ENCODE results near the gene GSTA1. TPM values are rescaled to one million over a fixed set of nuclear protein-coding genes. Genes with fewer than 3 reads are reported as not detected.
"Not testable (repeated sequence)": the region's sequence is repeated elsewhere in the genome, so short reads cannot be mapped to it uniquely, and the experiment has no call there.

Gene GSTA1
- not detected for total RNA-seq

DNA sequence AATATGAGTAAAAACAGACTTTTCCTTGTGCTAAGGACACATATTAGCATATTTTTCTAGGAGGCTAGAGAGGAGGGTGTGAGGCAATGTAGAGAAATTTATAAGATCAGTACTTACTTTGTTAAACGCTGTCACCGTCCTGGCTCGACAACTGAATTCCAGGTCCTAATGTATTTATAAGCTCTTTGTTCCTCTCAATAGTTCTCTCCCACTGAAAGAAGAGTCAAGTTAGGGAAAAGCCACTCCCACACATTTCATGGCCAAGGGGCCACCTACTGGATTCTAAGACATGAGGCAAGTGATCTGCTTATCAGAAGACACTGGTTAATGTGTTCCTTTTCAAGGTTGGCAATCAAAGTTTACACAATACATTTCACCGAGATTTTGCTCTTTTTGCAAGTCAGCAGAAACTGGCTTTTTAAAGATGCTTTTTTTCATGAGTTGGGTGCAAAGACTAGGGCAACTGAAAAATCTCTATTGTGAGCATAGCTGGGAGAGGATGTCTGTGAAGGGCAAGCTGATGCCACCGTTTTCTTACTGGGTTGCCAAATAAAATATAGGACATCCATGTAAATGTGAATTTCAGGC is at the start of gene GSTA1:
GSTA1 (minus strand) TSS at position 149 of the 588 bp plus-strand sequence. CDS start 4,549 bp downstream, outside the sequence.
- not testable (repeated sequence) for FAIRE-seq; DNase-seq (ENCODE audit: low spot score in 2 of 2)

DNA sequence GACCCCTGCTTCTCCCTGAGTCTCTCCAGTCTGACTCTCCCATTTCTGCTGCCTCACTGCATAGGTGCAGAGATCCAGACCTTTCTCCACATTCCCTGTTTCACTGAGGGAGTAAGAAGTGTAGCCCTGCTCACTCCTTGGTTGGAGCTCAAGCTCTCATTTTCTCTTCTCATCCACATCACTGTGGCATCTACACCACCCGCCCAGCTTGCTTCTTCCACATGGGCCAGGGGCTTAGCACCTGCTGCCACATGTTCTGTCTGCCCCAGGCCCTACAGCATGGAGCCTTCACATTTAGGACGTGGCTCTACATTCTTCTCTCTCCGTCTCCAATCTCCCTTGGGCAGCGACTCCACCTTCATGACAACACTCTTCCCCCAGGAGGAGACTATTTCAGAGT is 45.5 kb upstream of the GSTA1 start:
- FAIRE-seq = no peak

DNA sequence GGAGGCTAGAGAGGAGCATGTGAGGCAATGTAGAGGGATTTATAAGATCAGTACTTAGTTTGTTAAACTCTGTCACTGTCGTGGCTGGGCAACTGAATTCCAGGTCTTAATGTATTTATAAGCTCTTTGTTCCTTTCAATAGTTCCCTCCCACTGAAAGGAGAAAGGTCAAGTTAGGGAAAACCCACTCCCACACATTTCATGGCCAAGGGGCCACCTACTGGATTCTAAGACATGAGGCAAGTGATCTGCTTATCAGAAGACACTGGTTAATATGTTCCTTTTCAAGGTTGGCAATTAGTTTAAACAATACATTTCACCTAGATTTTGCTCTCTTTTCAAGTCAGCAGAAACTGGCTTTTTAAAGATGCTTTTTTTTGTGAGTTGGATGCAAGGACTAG is 42.4 kb upstream of the GSTA1 start:
- DNase-seq (ENCODE audit: low spot score in 2 of 2) = no peak
- no peak for FAIRE-seq

More for the DNA sequence above, 45.5 kb upstream of the GSTA1 start:
- DNase-seq (ENCODE audit: low spot score in 2 of 2) = no peak

DNA sequence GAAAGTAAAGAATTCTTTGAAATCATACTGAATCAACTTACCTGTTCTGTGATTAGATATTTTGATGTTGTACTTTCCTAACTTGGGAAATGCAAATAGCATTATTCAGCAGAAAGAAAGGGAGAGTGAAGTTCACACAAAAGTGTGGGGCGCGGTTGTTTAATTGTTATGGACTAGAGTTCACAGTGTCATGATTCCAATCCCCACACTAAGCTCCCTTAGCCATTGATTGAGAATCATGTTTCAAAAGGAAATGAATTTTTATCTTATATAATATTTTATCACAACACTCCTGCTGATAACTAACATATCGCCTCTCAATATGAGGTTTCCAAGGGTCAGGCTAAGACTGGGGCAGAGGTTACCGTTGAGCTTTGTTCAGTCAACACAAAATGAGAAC is 40.0 kb upstream of the GSTA1 start:
- FAIRE-seq = no peak
- no peak for DNase-seq (ENCODE audit: low spot score in 2 of 2)

DNA sequence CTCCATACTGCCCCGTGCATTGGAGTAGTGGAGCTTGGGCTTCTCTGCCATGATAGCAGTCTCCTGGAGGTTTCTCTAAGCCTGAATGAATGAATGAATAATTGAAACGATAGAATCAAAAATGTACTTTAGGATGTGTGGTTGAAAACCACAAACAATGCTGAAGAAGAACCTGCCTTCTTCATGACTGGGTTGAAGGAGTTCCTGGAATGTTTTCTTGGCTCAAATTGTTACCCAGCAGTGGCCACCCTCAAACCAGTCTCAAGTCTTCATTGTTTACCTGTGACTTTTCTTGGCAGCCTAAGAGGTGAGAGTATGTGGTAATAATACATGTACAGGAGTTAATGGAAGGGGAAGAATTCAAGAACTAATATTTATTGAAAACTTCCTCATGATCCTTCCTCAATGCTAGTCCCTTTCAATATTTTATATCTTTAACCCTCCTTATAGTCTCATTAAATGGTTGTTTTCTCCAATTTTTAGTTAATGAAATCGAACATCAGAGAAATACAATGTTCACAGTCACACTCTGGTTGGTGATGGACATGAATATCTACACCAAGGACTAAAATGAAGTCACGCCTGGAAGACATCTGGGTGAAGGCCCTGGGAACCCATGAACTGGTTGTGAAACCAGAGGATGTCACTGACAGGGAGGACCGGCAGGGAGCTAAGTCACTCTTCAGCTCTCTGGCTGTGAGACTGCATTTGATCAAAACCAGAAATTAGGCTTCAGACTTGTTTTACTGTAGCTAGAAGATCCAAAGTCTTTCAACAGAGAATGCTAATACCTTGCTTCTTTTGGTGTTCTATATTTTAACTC is 37.4 kb upstream of the GSTA1 start, which contains the start of gene GSTA5:
GSTA5 (minus strand) TSS at position 51 of the 823 bp plus-strand sequence.
- DNase-seq (ENCODE audit: low spot score in 2 of 2) (no peak), FAIRE-seq (no peak)

DNA sequence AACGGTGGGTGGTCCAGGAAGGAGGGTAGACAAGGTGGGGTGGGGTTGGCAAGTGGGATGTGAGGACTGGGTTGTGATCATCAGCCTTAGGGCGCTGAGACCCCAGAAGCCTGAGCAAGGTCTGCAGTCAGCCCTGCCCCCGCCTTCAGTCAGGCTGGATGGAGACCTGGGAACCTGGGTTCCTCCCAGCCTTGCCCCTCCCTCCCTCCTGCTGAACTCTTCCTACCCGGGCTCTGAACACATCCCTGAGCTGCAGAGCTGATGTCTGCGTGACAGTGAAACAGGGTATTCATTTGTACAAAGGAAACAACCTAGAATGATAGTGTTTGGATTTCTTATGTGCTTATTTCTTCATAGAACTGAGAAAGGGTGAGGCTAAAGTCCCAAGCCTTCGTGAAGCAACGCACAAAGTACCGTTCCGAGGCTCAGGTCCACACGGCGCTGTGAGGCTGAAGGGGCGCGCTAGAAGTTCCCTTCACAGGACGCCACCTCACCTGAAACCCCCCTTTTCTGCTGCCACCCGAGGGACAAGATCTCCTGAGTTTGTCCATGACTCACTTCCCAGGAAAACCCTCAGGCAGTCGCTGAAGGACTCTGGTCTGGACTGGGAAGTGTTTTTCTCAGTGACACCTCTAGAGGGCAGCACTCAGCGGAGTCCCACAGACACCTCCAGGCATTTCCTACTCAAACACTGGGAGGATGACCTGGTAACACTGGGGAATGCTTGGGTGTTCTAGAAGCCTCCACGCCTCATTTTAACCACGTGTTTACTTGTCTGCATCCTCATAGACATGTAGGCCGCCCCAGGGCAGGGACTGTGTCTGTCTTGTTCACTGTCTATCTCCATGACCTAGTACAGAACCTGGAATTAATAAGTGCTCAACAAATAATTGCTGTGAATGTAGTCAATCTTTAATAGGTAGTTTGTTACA is 35.8 kb upstream of the GSTA1 start:
- DNase-seq (ENCODE audit: low spot score in 2 of 2) (peak in 1 of 2 donors; percentile 21), FAIRE-seq (no peak)

DNA sequence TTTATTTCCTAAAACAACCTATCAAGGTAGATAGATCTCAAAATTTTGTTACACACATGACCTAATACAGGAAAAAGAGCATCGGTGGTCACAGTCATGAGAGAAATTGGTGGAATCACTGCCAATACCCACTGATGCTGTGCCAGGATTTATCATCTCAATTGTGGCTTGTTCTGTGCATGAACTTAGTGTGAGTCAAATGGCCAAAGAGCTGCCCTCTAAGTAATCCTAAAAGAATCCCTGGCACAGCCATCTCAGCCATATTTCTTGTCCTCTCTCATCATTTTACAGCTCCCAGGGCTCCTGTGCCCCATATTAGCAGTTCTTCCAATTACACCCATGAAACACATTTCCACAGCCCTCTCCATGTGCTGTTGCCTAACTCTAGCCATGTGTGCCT is 30.9 kb upstream of the GSTA1 start:
- no peak for DNase-seq (ENCODE audit: low spot score in 2 of 2)
- no peak for FAIRE-seq

DNA sequence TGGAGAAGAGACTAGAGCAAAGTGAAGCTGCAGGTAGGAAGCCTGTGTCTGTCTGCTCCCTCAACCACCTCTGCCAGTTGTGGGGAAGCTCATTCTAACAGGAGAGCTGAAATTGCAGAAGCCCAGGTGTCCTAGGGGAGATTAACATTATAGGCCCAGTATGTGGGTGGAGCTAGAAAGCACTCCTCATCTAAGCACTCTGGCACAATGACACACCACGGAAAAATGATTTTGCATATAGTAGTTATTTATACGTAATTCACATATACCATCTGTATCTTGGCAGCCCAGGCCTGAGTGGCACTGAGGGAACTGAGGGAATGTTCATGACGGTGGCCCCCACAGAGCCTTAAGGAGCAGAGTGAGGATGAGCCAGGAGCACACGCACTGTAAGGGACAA is 27.3 kb upstream of the GSTA1 start:
- FAIRE-seq; DNase-seq (ENCODE audit: low spot score in 2 of 2): not testable (repeated sequence)

DNA sequence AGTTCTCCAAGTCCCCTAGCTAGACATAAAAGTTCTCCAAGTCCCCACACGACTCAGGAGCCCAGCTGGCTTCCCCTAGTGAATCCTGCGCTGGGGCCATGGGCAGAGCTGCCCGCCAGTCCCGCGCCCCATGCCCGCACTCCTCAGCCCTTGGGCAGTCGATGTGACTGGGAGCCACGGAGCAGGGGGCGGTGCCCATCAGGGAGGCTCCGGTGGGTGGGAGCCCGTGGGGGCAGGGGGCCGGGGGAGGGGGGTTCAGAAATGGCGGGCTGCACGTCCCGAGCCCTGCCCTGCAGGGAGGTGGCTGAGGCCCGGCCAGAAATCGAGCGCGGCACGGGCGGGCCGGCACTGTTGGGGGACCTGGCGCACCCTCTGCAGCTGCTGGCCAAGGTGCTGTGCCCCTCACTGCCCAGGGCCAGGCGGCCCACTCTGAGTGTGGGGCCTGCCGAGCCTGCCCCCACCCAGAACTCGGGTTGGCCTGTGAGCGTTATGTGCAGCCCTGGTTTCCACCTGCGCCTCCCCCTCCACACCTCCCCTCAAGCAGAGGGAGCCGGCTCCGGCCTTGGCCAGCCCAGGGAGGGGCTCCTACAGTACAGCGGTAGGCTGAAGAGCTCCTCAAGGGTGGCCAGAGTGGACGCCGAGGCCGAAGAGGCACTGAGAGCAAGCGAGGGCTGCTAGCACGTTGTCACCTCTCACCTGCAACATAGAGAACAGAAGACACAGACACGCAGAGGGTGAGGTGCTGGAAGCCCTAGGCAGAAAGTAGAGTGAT is 25.6 kb upstream of the GSTA1 start:
- FAIRE-seq = no peak
- DNase-seq (ENCODE audit: low spot score in 2 of 2) = no peak

DNA sequence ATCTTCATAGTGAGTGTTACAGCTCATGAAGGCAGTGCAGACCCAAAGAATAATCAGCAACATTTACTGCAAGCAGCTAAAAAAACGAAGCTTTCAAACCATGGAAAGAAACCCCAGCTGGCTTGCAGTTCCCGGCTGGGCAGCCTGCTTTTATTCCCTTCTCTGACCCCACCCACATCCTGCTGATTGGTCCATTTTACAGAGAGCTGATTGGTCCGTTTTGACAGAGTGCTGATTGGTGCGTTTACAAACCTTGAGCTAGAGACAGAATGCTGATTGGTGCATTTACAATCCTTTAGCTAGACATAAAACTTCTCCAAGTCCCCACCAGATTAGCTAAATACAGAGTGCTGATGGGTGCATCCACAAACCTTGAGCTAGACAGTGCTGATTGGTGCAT is 25.0 kb upstream of the GSTA1 start:
- FAIRE-seq; DNase-seq (ENCODE audit: low spot score in 2 of 2): not testable (repeated sequence)

DNA sequence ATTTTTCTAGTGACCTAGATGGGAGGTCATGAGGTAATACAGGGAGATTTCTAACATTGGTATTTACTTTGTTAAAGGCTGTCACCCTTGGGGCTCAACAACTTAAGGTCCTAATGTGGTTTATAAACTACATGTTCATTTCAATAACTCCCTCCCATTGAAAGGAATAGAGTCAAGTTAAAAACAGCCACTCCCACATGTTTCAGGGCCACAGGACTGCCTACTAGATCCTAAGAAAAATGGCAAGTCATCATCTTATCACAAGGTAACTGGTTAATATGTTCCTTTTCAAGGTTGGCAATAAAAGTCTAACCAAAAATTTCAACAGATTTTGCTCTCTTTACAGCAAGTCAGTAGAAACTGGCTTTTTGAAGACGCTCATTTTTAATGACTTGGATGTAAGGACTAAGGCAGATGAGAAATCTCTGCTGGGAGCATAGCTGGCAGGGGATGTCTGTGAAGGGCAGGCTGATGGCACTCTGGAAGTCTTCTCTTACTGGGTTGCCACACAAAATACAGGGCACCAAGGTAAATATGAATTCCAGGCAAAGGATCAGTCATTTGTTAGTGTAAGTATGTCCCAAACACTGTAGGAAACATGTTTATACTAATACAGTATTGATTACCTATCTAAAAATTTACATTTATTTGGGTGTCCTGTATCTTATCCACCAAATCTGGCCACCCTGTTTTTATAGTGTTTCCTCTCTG is 23.6 kb upstream of the GSTA1 start:
- not testable (repeated sequence) for FAIRE-seq; DNase-seq (ENCODE audit: low spot score in 2 of 2)

DNA sequence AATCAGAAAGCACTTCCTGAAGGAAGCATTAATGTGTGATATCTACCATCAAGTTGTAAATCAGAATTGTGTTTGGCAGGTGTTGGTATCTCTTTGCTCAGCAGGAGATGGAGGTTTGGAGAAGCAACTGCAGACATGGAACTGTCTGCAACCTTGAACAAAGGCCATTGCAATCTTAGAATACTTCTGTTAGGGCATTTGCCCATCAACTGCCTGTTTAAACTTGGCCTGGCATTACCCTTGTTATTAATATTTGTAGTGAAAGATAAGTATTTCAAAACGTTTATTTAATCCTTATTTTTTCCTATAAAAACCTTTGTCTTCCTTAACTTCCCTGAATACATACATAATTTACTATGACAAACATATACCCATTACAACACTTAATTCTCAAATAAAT is 22.9 kb upstream of the GSTA1 start:
- FAIRE-seq (no peak), DNase-seq (ENCODE audit: low spot score in 2 of 2) (no peak)

DNA sequence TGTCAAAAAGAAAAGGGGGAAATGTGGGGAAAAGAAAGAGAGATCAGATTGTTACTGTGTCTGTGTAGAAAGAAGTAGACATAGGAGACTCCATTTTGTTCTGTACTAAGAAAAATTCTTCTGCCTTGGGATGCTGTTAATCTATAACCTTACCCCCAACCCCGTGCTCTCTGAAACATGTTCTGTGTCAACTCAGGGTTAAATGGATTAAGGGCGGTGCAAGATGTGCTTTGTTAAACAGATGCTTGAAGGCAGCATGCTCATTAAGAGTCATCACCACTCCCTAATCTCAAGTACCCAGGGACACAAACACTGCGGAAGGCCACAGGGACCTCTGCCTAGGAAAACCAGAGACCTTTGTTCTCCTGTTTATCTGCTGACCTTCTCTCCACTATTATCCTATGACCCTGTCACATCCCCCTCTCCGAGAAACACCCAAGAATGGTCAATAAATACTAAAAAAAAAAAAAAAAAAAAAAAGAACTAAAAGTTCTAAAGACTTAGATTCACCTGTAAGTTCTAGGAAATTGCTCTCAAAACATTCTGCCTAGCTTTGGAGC is 22.4 kb upstream of the GSTA1 start:
- not testable (repeated sequence) for FAIRE-seq; DNase-seq (ENCODE audit: low spot score in 2 of 2)

DNA sequence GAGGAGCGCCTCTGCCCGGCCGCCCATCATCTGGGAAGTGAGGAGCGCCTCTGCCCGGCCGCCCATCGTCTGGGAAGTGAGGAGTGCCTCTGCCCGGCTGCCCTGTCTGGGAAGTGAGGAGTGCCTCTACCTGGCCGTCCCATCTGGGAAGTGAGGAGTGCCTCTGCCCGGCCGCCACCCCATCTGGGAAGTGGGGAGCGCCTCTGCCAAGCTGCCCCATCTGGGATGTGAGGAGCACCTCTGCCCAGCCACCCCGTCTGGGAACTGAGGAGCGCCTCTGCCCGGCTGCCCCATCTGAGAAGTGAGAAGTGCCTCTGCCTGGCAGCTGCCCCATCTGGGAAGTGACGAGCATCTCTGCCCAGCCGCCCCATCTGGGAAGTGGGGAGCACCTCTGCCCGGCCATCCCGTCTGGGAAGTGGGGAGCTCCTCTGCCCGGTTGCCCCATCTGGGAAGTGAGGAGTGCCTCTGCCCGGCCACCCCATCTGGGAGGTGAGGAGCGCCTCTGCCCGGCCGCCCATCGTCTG is 21.7 kb upstream of the GSTA1 start:
- DNase-seq (ENCODE audit: low spot score in 2 of 2); FAIRE-seq: not testable (repeated sequence)

DNA sequence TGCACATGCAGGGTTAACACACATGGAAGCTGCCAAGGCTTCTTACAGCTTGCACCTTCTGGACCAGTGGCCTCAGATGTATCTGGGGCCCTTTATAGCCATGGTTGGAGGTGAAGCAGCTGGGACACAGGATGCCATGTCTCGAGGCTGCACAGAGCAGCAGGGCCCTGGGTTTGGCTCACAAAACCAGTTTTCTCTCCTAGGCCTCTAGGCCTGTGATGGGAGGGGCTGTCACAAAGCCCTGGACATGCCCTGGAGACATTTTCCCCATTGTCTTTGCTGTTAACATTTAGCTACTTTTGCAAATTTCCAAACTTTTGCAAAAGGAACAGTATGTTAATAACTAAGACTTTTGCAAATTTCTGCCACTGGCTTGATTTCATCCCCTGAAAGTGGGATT is 18.2 kb upstream of the GSTA1 start:
- no peak for FAIRE-seq

DNA sequence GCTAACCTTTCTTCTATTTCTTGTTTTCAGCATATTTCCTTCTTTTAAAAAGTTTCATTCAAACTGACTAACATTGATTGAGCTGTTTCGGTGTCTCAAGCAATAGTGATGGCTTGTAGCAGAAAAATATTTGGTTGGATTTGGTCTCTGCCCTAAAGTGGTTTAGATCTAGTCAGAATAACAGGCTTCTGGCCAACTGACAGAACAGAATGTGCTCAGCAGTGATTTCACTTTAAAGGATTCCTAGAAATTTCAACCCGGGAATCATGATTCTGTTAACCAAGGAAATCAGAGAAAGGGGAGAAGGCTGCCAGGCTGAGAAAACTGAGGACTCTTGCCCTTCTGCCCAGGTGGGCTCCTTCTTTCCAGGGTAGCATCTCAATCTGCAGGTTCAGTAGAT is 16.6 kb upstream of the GSTA1 start:
- DNase-seq (ENCODE audit: low spot score in 2 of 2) (no peak), FAIRE-seq (no peak)

More for the DNA sequence above, 18.2 kb upstream of the GSTA1 start:
- no peak for DNase-seq (ENCODE audit: low spot score in 2 of 2)

DNA sequence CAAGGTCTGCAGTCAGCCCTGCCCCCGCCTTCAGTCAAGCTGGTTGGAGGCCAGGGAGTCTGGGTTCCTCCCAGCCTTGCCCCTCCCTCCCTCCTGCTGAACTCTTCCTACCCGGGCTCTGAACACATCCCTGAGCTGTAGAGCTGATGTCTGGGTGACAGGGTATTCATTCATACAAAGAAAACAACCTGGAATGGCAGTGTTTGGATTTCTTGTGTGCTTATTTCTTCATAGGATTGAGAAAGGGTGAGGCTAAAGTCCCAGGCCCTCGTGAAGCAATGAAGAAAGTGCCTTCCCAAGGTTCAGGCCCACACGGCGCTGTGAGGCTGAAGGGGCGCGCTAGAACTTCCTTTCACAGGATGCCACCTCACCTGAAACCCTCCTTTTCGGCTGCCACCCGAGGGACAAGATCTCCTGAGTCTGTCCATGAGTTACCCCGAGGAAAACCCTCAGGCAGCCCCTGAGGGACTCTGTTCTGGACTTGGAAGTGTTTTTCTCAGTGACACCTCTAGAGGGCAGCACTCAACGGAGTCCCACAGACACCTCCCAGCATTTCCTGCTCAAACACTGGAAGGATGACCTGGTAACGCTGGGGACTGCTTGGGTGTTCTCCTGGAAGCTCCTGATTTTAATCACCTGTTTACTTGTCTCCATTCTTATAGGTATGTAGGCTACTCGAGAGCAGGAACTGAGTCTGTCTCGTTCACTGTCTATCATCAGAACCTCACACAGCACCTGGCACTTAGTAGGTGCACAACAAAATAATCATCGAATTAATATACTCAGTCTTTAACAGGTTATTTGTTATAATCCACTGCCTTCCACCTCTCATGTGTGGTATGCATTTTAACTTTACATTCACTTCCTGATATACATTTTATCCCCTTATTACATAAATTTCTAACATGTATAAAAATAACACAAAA is 11.8 kb upstream of the GSTA1 start:
- DNase-seq (ENCODE audit: low spot score in 2 of 2) = peak in 1 of 2 donors; percentile 20
- FAIRE-seq = no peak

DNA sequence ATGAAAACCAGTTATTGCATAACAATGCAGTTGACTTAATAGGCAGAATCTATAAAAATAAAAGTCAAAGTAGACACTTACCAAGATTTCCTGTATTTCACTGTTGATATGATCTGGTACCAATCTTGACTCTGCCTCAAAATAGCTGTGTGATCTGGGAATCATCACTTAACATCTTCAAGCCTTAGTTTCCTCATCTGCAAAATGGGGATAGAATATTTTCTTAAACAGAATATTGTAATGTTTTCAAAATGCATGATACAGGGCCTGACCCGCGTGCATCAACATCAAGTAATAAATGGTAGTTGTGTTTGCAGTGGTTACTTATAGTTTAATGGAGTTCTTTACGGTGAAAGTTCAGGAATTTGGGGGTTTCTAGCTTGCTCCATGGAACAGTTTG is 10.9 kb upstream of the GSTA1 start:
- DNase-seq (ENCODE audit: low spot score in 2 of 2); FAIRE-seq: not testable (repeated sequence)

Data from frontal cortex (tissue), 4 donors.